Measurements from ENCODE around the gene CAPSL. TPM values are rescaled to one million over a fixed set of nuclear protein-coding genes. Genes with fewer than 3 reads are reported as not detected.

The CAPSL gene
- total and polyA plus RNA-seq, 2 donors (not counting 1 experiment from before 2014, with no cell fraction given) = not detected

DNA sequence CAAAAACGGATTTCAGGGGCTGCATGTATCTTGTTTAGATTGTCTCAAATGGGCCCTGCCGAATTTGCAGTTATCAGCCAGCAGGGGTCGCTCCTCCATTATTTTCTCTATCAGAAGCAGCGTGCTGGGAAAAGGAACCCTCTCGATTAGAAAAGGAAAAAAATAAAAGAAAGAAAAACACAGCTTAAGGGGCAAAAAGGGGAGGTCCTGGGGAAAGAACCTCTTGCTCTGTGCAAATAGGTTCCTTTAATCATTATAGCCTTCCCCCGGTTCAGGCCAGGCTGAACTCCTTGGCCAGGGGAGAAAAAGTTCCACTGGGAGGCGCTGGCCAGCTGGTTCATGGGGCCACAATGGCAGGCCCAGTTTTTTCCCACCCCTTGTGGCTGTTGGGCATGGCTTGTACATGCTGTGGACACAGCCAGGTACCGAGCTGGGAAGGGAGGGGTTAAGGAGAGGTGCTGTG is 25.0 kb upstream of the CAPSL start:
- no peak for DNase-seq
- intact Hi-C loops (cut with micrococcal nuclease) = no loop called here
- POLR2A ChIA-PET = no interaction called here

DNA sequence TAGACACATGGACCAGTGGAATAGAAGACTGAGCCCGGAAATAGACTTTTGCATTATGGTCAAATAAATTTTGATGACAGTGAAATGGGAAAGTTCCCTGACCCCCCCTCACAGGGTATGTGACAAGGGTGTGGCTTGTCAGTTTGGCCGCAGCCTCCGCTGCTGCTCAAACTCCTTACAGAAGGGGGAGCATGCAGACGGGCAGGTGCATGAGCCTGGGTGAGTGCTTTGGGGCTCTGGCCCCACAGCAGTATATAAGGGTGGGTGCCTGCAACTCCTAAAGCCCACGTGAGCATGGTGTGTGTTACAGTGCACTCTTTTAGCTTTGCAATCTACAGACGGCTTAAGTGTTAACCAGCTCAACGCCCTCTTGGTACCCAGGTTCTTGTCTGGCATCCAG is 21.9 kb upstream of the CAPSL start:
- H2AFZ ChIP-seq (ENCODE audit: insufficient read depth, low read depth, low read length, poor library complexity, severe bottlenecking) = no peak overlapping the region
- no peaks in the 10 kb centered on the region for H3K27me3 ChIP-seq (replicated peaks in 1 of 4; ENCODE audit: control extremely low read depth in 1 of 4, control insufficient read depth in 3 of 4, insufficient read depth in 4 of 4, low read length in 3 of 4)
- H3K27ac Mint-ChIP-seq = no peak overlapping the region
- CTCF ChIA-PET = no interaction called here
- TF ChIP-seq, protein P1, sequence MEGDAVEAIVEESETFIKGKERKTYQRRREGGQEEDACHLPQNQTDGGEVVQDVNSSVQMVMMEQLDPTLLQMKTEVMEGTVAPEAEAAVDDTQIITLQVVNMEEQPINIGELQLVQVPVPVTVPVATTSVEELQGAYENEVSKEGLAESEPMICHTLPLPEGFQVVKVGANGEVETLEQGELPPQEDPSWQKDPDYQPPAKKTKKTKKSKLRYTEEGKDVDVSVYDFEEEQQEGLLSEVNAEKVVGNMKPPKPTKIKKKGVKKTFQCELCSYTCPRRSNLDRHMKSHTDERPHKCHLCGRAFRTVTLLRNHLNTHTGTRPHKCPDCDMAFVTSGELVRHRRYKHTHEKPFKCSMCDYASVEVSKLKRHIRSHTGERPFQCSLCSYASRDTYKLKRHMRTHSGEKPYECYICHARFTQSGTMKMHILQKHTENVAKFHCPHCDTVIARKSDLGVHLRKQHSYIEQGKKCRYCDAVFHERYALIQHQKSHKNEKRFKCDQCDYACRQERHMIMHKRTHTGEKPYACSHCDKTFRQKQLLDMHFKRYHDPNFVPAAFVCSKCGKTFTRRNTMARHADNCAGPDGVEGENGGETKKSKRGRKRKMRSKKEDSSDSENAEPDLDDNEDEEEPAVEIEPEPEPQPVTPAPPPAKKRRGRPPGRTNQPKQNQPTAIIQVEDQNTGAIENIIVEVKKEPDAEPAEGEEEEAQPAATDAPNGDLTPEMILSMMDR (IDR thresholded peaks at IDR 0.05) = no peak
- no peak for TF ChIP-seq EZH2 (IDR thresholded peaks at IDR 0.05; ENCODE audit: borderline replicate concordance, insufficient read depth, low read depth, low read length, poor library complexity, severe bottlenecking)
- no peaks in the 10 kb centered on the region for H3K79me2 ChIP-seq (ENCODE audit: control insufficient read depth, insufficient read depth, low read length)
- H3K36me3 ChIP-seq (replicated peaks in 1 of 2; ENCODE audit: control extremely low read depth in 1 of 2, control insufficient read depth in 1 of 2, extremely low read depth in 1 of 2, insufficient read depth in 2 of 2, low read length in 1 of 2) = no peaks in the 10 kb centered on the region
- no peak for DNase-seq
- H3K4me3 Mint-ChIP-seq = no peak overlapping the region
- no peaks in the 10 kb centered on the region for H3K4me1 Mint-ChIP-seq
- peaks cover 0 to 19% (median 0%) of the 10 kb centered on the region in 3 donors for H3K9me3 ChIP-seq (ENCODE audit: control extremely low read depth in 1 of 3, control insufficient read depth in 2 of 3, insufficient read depth in 1 of 3, low read length in 2 of 3)
- H3K4me3 ChIP-seq (ENCODE audit: control extremely low read depth in 1 of 5, extremely low read depth in 1 of 5, insufficient read depth in 1 of 5, low read depth in 2 of 5, low read length in 4 of 5) = no peak overlapping the region
- no peak overlapping the region for H3K9ac ChIP-seq (ENCODE audit: low read length)
- POLR2A ChIA-PET = no interaction called here
- H3K4me1 ChIP-seq (ENCODE audit: control insufficient read depth in 2 of 2, insufficient read depth in 2 of 2, low read length in 2 of 2) = no peaks in the 10 kb centered on the region
- peaks cover 5% of the 10 kb centered on the region for H3K9me3 Mint-ChIP-seq (ENCODE audit: insufficient read depth)
- no peak overlapping the region for H3K4me2 ChIP-seq (replicated peaks; ENCODE audit: low read depth, low read length, poor library complexity, severe bottlenecking)
- H3K27ac ChIP-seq (ENCODE audit: low read length in 2 of 2) = no peak overlapping the region
- ATAC-seq (ENCODE audit: low read depth) = no peak
- H4K20me1 ChIP-seq (ENCODE audit: control insufficient read depth, insufficient read depth, low read length, poor library complexity, severe bottlenecking) = no peaks in the 10 kb centered on the region
- peaks cover 3% of the 10 kb centered on the region for H3K27me3 Mint-ChIP-seq
- 82% methylated on average over 5 of the region's 7 CpGs for WGBS (ENCODE audit: insufficient coverage)
- intact Hi-C loops (cut with micrococcal nuclease) = no loop called here

More for the DNA sequence above, 25.0 kb upstream of the CAPSL start:
- Histone ChIP-seq H3K4me1 (ENCODE audit: control insufficient read depth in 2 of 2, insufficient read depth in 2 of 2, low read length in 2 of 2) (no peaks in the 10 kb centered on the region), H3K27me3 (replicated peaks in 1 of 4; ENCODE audit: control extremely low read depth in 1 of 4, control insufficient read depth in 3 of 4, insufficient read depth in 4 of 4, low read length in 3 of 4) (no peaks in the 10 kb centered on the region), H3K9me3 (ENCODE audit: control extremely low read depth in 1 of 3, control insufficient read depth in 2 of 3, insufficient read depth in 1 of 3, low read length in 2 of 3) (peaks cover 0 to 19% (median 0%) of the 10 kb centered on the region in 3 donors), H3K79me2 (ENCODE audit: control insufficient read depth, insufficient read depth, low read length) (no peaks in the 10 kb centered on the region), H4K20me1 (ENCODE audit: control insufficient read depth, insufficient read depth, low read length, poor library complexity, severe bottlenecking) (no peaks in the 10 kb centered on the region), H2AFZ (ENCODE audit: insufficient read depth, low read depth, low read length, poor library complexity, severe bottlenecking) (no peak overlapping the region), H3K9ac (ENCODE audit: low read length) (no peak overlapping the region), H3K4me3 (ENCODE audit: control extremely low read depth in 1 of 5, extremely low read depth in 1 of 5, insufficient read depth in 1 of 5, low read depth in 2 of 5, low read length in 4 of 5) (no peak overlapping the region), H3K36me3 (replicated peaks in 1 of 2; ENCODE audit: control extremely low read depth in 1 of 2, control insufficient read depth in 1 of 2, extremely low read depth in 1 of 2, insufficient read depth in 2 of 2, low read length in 1 of 2) (no peaks in the 10 kb centered on the region), H3K27ac (ENCODE audit: low read length in 2 of 2) (no peak overlapping the region), H3K4me2 (replicated peaks; ENCODE audit: low read depth, low read length, poor library complexity, severe bottlenecking) (no peak overlapping the region)
- TF ChIP-seq, protein P1 (IDR thresholded peaks at IDR 0.05) = no peak
- no peak for TF ChIP-seq EZH2 (IDR thresholded peaks at IDR 0.05; ENCODE audit: borderline replicate concordance, insufficient read depth, low read depth, low read length, poor library complexity, severe bottlenecking)
- no peak for ATAC-seq (ENCODE audit: low read depth)
- 82% methylated on average over 2 of the region's 8 CpGs for WGBS (ENCODE audit: insufficient coverage)
- H3K4me1 Mint-ChIP-seq = no peaks in the 10 kb centered on the region
- H3K4me3 Mint-ChIP-seq = no peak overlapping the region
- CTCF ChIA-PET = no interaction called here
- no peak overlapping the region for H3K27ac Mint-ChIP-seq
- peaks cover 3% of the 10 kb centered on the region for H3K9me3 Mint-ChIP-seq (ENCODE audit: insufficient read depth)
- peaks cover 3% of the 10 kb centered on the region for H3K27me3 Mint-ChIP-seq

Measured in B cell (primary cell).